Suprapubic skin (tissue), 4 donors: ENCODE measurements around the gene UNC13B. TPM values are rescaled to one million over a fixed set of nuclear protein-coding genes. Genes with fewer than 3 reads are reported as not detected.

ENCODE experiments used
- DNase-seq, 2 donors: peaks; one replicate each; pipeline ENCODE4 v3.0.0-alpha.2; 2019; ENCODE audit warnings: low spot score in 2 of 2
- H3K27ac ChIP-seq: fragments of 200-600 bp; sonication (generic); one replicate; pipeline ENCODE4 v1.5.1; 2019
- H3K27me3 ChIP-seq: fragments of 200-600 bp; sonication (generic); one replicate; pipeline ENCODE4 v1.5.1; 2019
- H3K36me3 ChIP-seq: fragments of 200-600 bp; sonication (generic); one replicate; pipeline ENCODE4 v1.5.1; 2019
- H3K4me1 ChIP-seq: fragments of 200-600 bp; sonication (generic); one replicate; pipeline ENCODE4 v1.5.1; 2019
- H3K4me3 ChIP-seq: fragments of 200-600 bp; sonication (generic); one replicate; pipeline ENCODE4 v1.5.1; 2019; ENCODE audit warnings: mild to moderate bottlenecking
- H3K9me3 ChIP-seq: fragments of 200-600 bp; sonication (generic); one replicate; pipeline ENCODE4 v1.5.1; 2019
- CTCF ChIP-seq, 2 donors: fragments of 200-600 bp in 1 of 2; fragments of 450-650 bp in 1 of 2; sonication (generic) in 1 of 2; IDR thresholded peaks; one replicate each; pipeline ENCODE4 v1.5.1; 2016 to 2019; ENCODE audit warnings: antibody characterized with exemption in 2 of 2, mild to moderate bottlenecking in 1 of 2, moderate library complexity in 1 of 2
- EP300 ChIP-seq: sonication (generic); formaldehyde crosslinking; IDR thresholded peaks from one replicate; pipeline ENCODE4 v1.6.1; 2017; ENCODE audit warnings: antibody characterized with exemption
- POLR2A ChIP-seq, 2 donors: fragments of 450-650 bp; IDR thresholded peaks; one replicate each; pipeline ENCODE4 v1.6.1; 2017; ENCODE audit warnings: antibody characterized with exemption in 2 of 2, mild to moderate bottlenecking in 2 of 2, moderate library complexity in 2 of 2
- POLR2AphosphoS5 ChIP-seq, 3 donors: sonication (generic); formaldehyde crosslinking; IDR thresholded peaks; one replicate each; pipeline ENCODE4 v1.6.1; 2017; ENCODE audit warnings: antibody characterized with exemption in 3 of 3
- WGBS: methylation state at CpG from one replicate; pipeline ENCODE4 v1.1.5; 2018; 5-methylcytosine and 5-hydroxymethylcytosine counted together
- total RNA-seq, 4 donors: library from RNA; depleted of rRNA; stranded (reverse); fragments of >200 nt; gene quantifications; one replicate each; pipeline ENCODE4 v1.1.0, GENCODE V29; 2016

UNC13B gene
- total RNA-seq, 4 donors from 2014 or later = 27.8 to 43.2 (median 30.6) TPM

- no peak for DNase-seq
- no peaks in the 10 kb centered on the region for H3K9me3 ChIP-seq
- TF ChIP-seq EP300 (no peak), POLR2A (IDR thresholded peaks at IDR 0.05) (no peak), CTCF (IDR thresholded peaks at IDR 0.05) (no peak), POLR2AphosphoS5 (IDR thresholded peaks at IDR 0.05) (no peak)
- H3K4me3 ChIP-seq = no peak overlapping the region
- H3K27ac ChIP-seq = no peak overlapping the region
- no peaks in the 10 kb centered on the region for H3K4me1 ChIP-seq
- peaks cover 27% of the 10 kb centered on the region for H3K36me3 ChIP-seq
- H3K27me3 ChIP-seq = no peaks in the 10 kb centered on the region
These were observed 212.6 kb downstream of the UNC13B start for GRCh38 chr9:35374436-35374835.

- Histone ChIP-seq H3K4me1 (no peaks in the 10 kb centered on the region), H3K4me3 (no peak overlapping the region), H3K27ac (no peak overlapping the region), H3K9me3 (no peaks in the 10 kb centered on the region), H3K36me3 (peaks cover 23% of the 10 kb centered on the region), H3K27me3 (no peaks in the 10 kb centered on the region)
- no peak for DNase-seq
- TF ChIP-seq POLR2A (IDR thresholded peaks at IDR 0.05) (no peak), CTCF (IDR thresholded peaks at IDR 0.05) (no peak)
- WGBS = 97% methylated on average over 5 of the region's 5 CpGs
These were observed 213.1 kb downstream of the UNC13B start for GRCh38 chr9:35374910-35375309.

GRCh38 chr9:35380039-35380438 is 218.2 kb downstream of the UNC13B start:
- Histone ChIP-seq H3K9me3 (no peaks in the 10 kb centered on the region), H3K36me3 (peaks cover 43% of the 10 kb centered on the region), H3K27me3 (no peaks in the 10 kb centered on the region), H3K4me1 (no peaks in the 10 kb centered on the region), H3K27ac (no peak overlapping the region), H3K4me3 (no peak overlapping the region)
- TF ChIP-seq POLR2A (IDR thresholded peaks at IDR 0.05) (no peak), POLR2AphosphoS5 (IDR thresholded peaks at IDR 0.05) (no peak), CTCF (IDR thresholded peaks at IDR 0.05) (no peak), EP300 (no peak)
- WGBS = 84% methylated on average over 4 of the region's 4 CpGs
- no peak for DNase-seq

- Histone ChIP-seq H3K27me3 (no peaks in the 10 kb centered on the region), H3K4me3 (no peak overlapping the region), H3K27ac (no peak overlapping the region), H3K4me1 (no peaks in the 10 kb centered on the region), H3K36me3 (peaks cover 43% of the 10 kb centered on the region), H3K9me3 (no peaks in the 10 kb centered on the region)
- 88% methylated on average over 2 of the region's 2 CpGs for WGBS
- TF ChIP-seq EP300 (no peak), CTCF (IDR thresholded peaks at IDR 0.05) (no peak), POLR2AphosphoS5 (IDR thresholded peaks at IDR 0.05) (no peak), POLR2A (IDR thresholded peaks at IDR 0.05) (no peak)
- DNase-seq = no peak
These were observed 218.8 kb downstream of the UNC13B start for GRCh38 chr9:35380619-35381018.

GRCh38 chr9:35385042-35385441 is 223.2 kb downstream of the UNC13B start:
- H3K27ac ChIP-seq = no peak overlapping the region
- no peak for TF ChIP-seq CTCF (IDR thresholded peaks at IDR 0.05)
- no peak overlapping the region for H3K4me3 ChIP-seq
- peaks cover 79% of the 10 kb centered on the region for H3K36me3 ChIP-seq
- 60% methylated on average over 2 of the region's 2 CpGs for WGBS
- H3K9me3 ChIP-seq = no peaks in the 10 kb centered on the region
- no peak for DNase-seq
- H3K27me3 ChIP-seq = no peaks in the 10 kb centered on the region
- no peaks in the 10 kb centered on the region for H3K4me1 ChIP-seq
